ENCODE results near the gene MYLIP. TPM values are rescaled to one million over a fixed set of nuclear protein-coding genes. Genes with fewer than 3 reads are reported as not detected.

The MYLIP gene
- total RNA-seq, 1 donor from 2014 or later: 21.0 TPM

DNA sequence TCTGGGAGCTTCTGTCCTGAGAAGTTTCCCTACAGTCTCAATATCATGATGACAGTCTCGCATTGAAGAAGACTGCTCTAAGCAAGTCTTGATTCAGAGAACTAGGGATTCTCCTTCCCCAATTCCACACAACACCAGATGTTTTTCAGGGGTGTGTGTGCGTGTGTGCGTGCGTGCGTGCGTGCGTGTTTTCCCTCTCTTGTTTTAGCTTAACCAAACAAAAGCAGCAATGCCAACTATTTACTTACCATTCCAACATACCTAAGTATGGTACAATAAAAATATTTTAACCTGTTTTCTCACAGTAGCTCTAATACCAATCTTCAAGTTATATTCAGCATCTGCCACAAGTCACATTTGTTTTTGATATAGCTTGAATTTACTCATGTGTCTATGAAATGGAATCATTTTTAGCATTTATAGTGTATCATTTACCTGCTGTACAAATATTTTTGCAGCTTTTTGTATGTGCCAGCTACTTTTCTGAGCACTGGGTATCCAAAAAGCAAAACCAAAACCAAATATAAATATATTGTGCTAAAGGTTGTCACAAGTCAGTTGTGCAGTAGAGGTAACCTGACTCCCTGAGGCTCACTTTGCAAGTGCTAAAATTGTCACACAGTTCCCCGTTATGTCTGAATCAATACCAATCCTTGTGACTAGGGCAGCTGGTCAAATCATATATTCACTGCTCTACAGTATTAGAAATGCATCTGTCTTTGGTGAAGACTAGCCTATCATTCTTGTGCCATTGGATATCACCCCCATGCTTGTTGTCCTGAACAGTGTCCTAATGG lies 21.7 kb upstream of the MYLIP start:
- intact Hi-C loops (cut with micrococcal nuclease): no loop called here

DNA sequence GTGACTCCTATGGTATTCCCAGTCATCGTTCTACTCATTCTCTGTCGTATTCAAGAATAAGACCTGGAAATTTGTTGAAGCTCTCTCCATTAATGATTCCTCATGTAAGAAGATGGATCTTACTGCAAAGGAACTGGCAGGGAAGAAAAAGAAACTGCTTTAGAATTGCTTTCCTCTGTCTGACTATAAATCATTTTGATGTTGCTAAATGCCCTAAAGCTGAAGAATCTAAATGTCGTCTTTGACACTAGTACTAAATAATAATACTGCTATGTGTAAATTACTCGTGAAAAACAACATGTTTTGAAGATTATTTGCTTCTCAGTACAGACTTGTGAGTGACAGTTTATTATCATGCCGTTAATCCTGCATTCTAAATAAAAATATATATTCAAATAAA lies 20.5 kb upstream of the MYLIP start:
- intact Hi-C loops (cut with micrococcal nuclease): no loop called here

DNA sequence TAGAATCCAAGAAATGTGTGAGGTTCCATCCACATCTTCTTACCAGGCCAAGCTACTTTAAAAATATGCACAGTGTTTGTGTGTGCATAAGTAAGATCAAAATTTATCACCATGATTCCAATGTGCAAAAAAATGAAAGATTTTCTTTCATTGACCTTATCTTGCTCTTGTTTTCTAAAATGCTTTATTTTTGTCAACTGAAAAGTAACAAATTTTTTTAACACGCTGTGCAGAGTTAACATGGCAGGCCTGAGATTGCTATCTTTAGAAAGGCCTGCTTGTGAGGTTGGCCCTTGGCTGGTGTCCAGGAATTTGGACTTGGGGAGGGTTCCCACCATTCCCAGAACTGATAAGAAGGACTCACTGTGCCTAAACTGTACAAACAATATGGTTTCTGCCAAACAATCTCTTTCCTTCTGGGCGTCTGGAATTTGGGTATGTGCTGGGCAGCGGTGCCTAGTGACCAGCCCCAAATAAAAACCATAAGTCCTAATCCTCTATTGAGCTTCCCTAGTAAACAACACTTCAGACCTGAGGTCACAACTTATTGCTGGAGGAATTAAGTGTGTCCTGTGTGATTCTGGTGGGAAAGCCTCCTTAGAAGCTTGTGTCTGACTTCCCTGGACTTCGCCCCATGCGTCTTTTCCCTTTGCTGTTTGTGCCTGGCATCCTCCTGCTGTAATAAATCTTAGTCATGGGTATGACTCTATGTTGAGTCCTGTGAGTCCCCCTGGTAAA lies 19.8 kb upstream of the MYLIP start:
- intact Hi-C loops (cut with micrococcal nuclease): no loop called here

DNA sequence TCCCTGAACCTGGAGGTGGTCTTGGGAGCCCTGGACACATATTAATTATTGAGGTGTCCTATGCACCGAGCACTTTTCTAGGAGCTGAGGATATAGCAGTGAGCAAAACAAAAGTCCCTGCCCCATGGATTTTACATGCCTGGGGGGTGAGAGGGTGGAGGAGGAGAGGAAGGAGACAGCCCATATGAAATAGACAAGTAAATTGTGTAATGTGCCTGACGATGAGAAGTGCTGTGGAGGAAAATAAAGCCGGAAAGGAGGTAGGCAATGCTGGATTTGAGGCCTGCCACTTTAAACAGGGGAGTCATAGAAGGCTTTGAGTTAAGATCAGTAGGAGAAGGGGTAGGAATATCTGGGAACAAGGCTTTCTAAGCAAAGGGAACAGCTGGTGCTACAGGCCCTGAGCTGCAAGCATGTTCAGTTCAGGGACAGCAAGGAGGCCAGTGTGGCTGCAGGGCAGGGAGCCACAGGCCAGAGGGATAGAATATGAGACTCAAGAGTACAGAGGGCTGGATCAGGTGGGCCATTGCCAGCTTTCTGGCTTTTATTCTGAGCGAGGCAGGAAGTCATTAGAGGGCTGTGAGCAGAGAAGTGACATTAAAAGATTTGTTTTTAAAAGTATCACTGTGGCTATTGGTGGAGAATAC lies 19.1 kb upstream of the MYLIP start:
- intact Hi-C loops (cut with micrococcal nuclease): no loop called here

DNA sequence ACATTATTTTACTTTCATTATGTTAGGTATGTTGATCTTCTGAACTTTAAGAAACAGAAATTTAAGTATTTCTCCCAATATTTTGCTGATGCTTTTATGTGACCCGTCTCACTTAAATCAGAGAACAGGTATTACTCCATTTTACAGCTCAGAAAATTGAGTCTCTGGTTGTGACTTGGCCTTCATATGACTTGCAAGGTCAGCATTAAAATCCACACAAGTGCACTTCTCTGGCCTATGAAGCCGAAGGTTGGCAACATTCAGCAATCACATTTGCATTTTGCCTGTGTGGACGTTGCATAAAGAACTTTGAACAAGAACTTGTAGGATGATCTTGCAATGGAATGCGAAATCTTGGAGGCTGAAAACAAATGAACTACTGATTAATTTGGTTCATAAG lies 10.1 kb upstream of the MYLIP start:
- intact Hi-C loops (cut with micrococcal nuclease): no loop called here

DNA sequence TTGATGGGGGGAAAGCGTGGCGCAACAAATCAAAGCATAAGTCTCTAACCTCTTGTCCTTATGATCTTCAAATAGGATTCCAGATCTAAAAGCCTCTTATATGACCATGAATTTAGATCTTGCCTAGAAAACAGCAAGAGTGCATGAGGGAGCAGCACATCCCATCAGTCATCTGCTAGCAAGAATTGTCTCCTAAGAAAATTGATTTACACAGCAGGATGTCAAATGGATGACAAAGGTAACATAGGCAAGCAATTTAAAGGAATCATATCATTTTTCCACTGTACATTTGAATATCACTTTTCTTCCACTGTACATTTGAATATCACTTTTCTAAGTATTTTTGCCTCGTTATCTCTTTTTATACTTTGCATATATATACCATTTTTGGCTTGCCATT lies 7.5 kb upstream of the MYLIP start:
- intact Hi-C loops (cut with micrococcal nuclease): no loop called here

DNA sequence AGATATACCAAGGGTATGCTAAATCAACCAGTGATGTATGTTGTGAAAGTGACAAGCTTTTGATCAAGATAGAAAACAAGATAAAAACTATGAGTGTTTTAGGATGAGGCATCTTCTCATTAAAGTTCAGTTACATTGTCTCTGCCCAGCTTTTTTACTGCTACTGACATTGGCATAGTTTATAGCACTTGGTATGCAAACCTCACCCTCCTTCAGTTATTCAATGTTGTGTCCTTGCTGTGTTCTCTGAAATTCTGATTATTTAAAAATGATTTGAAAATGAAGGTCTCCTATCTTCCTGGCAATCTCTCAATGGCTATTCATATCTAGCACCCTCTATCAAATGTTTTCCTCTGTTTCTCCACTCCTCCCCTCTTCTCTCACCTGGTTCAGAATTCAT lies 6.7 kb upstream of the MYLIP start:
- intact Hi-C loops (cut with micrococcal nuclease): no loop called here

DNA sequence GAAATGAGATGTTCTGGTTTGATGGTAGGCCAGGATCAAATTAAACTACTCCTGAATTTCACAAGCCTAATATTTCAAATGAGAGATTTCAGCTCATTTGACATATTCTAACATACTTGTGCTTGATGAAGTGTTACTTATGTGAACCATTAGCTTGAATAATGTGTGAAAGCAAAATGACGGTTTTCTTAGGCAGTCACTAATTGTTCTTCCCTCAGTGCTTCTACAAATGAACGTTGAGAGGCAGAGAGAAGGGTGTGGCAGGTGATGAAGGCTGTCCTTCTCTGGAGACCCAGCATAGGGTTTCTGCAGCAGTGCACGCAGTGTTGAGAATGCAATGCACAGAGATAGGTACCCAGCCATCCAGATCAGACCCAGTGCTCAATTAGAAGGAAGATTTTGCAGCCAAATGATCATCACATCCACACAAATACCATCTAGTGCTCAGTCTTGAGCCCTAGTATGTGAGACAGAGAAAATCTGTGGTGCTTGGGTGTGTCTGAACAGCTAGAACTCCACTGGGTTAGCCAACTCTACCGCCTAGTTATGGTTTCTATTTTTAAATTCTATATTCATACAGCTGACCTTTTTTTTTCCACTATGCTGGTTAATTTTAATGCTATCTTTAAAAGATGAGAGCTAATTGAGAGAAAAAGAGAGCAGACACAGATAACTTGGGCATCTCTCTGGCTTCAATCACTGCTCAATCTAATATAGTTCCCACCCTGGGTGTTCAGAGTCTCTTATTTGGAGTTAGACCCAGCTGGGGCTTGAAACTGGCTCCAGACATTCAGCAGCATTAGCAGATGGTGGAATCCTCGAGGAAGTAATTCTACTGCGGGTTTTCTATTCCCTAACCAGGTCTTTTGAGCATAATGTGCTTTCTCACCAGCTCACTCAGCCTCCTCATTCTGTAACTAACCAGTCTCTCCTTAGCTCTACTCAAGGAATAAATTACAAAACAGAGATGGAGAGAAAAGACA lies 4.4 kb upstream of the MYLIP start:
- intact Hi-C loops (cut with micrococcal nuclease): loop anchor here (5.0 kb wide), 1 partner anchor 198 kb away; no protein-coding TSS in a partner anchor

DNA sequence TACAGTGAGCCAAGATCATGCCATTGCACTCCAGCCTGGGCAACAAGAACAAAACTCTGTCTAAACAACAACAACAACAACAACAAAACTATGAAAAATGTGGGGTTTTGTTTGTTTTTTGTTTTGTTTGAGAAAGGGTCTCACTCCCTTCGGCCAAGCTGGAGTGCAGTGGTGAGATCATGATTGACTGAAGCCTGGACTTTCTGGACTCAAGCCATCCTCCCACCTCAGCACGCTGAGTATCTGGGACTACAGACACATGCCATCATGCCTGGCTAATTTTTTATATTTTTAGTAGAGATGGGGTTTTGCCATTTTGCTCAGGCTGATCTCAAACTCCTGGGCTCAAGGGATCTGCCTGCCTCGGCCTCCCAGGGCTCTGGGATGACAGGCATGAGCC lies 2.8 kb upstream of the MYLIP start:
- intact Hi-C loops (cut with micrococcal nuclease): loop anchor here (5.0 kb wide), 1 partner anchor 196 kb away; no protein-coding TSS in a partner anchor

DNA sequence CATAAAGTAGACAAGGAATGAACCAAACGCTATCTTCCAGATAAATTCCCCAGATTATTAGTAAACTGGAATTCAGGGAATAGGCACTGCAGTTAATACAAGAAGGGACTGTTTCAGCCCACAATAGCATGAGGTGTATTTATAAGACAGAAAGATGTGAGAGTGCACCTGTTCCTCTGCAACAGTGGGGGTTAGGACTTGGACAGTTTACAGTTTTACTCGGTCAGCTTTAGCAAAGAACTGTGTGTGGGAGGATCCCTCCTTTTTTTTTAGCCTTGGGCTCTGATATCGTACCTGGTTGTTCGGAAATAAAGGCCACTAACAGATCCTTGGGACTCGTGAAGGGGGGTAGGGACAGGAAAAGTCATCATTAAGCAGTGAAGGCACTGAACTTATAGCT lies 2.0 kb upstream of the MYLIP start:
- intact Hi-C loops (cut with micrococcal nuclease): loop anchor here (5.0 kb wide), 1 partner anchor 195 kb away; no protein-coding TSS in a partner anchor

DNA sequence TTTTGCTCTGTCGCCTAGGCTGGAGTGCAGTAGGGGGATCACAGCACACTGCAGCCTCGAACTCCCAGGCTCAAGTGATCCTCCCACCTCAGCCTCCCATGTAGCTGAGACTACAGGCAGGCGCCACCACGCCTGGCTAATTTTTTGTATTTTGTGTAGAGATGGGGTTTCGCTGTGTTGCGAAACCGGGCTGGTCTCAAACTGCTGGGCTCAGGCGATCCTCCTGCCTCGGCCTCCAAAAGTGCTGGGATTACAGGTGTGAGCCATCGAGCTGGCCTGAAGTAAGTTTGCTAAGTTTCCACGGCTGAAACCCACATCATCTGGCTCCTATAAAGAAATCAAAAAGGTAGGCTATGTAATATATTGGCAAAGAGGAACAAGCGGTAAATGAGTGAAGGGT lies 1.4 kb upstream of the MYLIP start:
- intact Hi-C loops (cut with micrococcal nuclease): loop anchor here (5.0 kb wide), 1 partner anchor 195 kb away; no protein-coding TSS in a partner anchor

DNA sequence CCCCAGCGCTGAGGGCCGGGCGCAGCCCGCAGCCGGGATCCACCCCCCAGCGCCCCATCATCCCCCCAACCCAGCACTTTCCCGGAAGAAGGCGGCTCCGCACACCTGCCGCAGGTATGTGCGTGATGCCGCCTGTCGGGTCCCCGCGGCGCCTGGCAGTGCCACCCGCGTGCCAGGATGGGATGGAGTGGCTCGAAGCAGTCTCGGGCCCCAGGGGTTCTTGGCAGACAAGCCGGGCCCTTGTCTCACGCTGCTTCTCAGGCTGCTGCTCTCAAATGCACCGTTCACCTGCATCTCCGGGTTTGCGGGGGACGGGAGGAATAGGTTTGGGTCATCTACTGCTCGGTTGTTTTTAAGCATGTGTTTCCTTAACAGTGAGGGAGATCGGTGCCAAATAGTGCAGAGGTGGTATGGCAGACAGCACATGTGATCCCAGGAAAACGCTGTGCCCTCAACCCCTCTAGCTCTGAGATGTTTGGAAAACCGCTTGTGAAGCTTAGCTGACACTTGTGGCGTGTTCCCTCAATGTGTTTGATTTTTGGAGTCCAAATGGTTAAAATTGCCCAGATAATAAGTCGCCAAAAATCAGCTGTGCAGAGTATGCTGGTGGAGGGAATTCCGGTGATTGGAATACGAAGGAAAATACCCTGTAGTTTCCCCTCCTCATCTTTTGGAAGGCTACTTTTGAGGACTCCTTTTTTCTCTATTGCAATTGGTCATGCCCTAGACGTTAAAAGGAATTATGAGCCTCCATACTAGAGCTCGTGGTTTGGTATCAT lies 926 bp downstream of the MYLIP start:
- intact Hi-C loops (cut with micrococcal nuclease): loop anchor here (1.0 to 10.0 kb wide), 9 partner anchors 7 to 632 kb away; partner anchors contain the start of genes ATXN1 and DTNBP1

DNA sequence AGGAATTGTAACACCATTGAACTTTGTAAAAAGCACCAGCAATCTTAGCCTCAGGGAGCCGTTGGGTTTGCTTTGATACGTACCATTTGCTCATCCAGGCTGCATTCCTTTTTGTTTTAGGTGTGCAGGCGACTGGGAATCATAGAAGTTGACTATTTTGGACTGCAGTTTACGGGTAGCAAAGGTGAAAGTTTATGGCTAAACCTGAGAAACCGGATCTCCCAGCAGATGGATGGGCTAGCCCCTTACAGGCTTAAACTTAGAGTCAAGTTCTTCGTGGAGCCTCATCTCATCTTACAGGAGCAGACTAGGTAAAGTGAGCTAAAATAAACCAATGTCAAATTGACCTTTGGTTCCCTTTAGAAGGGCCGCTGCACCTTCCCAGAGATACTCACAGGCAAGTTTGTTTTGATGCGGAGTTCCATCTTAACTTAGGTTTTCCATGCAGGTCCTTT lies 1.6 kb downstream of the MYLIP start:
- intact Hi-C loops (cut with micrococcal nuclease): loop anchor here (2.0 to 10.0 kb wide), 5 partner anchors 168 to 632 kb away; partner anchors contain the start of gene ATXN1

DNA sequence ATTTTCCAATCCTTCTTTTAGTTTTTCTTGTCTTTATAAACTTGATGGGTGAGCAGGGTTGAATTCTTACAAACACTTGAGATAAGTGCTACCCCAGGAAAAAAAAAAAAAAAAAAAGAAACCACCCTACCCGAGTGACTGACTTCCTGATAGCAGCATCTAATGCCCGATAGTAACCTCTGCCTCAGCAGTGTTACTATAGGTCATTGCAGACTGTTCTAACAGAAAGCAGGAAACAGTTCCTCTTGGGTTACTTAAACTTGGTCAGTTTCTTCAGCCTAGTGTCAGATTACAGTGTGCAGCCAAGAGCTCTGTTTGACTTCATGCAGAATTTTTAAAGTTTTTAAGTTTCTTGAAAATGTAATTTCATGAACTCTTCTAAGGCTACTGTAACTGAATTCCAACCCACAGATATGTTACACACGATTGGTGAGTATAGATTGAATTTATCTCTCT lies 2.1 kb downstream of the MYLIP start:
- intact Hi-C loops (cut with micrococcal nuclease): loop anchor here (2.0 to 10.0 kb wide), 5 partner anchors 169 to 631 kb away; partner anchors contain the start of gene ATXN1

DNA sequence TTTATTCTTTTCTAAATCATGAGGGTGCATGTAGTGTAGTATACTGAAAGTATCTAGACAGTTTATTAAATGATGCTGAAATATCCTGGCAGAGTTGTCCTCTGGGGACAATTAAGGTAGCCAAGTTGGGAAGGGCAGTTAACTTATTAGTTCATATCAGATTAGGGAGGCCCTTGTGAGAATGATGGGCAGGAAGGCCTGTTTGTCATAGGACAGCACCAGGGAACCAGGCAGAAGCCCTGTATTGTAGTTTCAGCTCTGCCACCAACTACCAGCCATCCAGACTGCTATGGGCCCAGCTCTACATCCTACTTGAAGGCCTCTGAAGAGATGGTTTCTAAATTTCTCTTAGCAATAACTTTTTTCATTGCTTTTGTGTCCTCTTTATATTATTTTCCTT lies 4.0 kb downstream of the MYLIP start:
- intact Hi-C loops (cut with micrococcal nuclease): loop anchor here (5.0 to 10.0 kb wide), 4 partner anchors 171 to 629 kb away; partner anchors contain the start of gene ATXN1

DNA sequence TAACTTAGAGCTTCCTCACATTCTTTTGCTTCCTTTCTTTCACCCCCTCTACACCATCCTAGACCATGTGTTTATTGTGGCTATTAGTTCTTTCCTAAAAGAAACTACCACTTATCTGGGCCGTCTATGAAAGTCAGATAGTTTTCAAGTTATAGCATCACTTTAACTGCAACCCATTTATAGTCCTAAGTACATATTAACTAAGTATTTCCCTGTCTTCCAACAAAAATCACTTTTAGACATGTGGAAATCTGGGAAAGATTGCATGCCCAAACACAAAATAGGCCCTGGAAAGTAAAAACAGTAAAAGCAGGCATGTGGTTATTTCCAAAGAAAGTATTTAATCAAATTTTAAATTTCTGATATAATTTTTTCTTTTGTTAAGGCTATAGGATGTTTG lies 5.5 kb downstream of the MYLIP start:
- intact Hi-C loops (cut with micrococcal nuclease): loop anchor here (5.0 to 10.0 kb wide), 4 partner anchors 172 to 628 kb away; partner anchors contain the start of gene ATXN1

DNA sequence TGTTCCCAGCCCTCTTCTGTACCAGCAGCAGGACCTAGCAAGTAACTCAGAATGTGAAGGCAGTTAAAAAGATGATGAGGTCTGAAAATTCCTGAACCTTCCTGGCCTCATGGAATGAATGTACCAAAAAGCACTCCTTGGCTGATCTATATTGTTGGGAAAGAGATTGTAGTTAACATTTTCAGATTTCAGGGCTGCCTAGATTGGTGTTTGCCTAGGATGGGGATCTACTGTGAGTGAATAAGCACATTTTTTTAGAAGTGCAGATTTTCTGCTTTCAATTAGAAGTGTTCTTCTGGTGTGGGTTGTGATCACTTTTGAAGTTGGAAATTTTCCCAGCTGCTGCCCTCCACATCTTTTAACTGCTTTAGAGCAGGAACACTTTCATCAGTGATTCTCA lies 6.2 kb downstream of the MYLIP start:
- intact Hi-C loops (cut with micrococcal nuclease): loop anchor here (5.0 to 10.0 kb wide), 3 partner anchors 102 to 520 kb away; partner anchors contain the start of gene GMPR

DNA sequence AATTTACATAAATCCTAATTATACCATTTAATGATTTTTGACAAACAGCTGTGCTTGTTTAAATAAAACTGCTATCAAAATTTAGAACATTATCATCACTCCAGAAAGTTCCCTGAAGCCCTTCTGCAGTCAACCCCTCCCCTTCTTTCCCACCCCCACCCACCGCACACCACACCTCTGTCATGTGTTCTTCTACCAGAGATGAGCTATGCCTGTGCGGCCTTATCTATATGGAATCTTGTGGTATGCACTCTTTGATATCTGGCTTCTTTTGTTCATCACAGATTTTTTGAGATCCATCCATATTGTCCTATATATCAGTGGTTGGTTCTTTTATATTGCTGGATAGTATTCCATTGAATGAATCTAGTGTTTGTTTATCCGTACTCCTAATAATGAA lies 7.2 kb downstream of the MYLIP start:
- intact Hi-C loops (cut with micrococcal nuclease): loop anchor here (2.0 to 10.0 kb wide), 4 partner anchors 101 to 519 kb away; partner anchors contain the start of gene GMPR
